ENCODE measurements around the gene C10orf90.

C10orf90 gene

DNA sequence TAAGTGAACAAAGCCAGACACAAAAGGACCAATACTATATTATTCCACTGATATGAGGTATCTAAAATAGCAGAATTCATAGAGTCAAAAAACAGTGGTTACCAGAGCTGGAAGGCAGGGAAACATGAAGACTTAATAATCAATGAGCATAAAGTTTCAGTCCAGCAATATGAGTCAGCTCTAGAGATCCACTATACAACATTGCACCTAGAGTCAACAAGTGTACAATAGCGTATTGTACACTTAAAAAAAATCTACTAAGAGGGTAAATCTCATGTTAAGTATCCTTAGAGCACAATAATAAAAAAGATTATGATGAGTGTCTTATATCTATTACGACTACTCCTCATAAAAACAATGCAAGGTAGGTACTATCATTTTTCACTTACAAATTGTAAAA, 36.1 kb downstream of the C10orf90 start:
- no peak for DNase-seq

DNA sequence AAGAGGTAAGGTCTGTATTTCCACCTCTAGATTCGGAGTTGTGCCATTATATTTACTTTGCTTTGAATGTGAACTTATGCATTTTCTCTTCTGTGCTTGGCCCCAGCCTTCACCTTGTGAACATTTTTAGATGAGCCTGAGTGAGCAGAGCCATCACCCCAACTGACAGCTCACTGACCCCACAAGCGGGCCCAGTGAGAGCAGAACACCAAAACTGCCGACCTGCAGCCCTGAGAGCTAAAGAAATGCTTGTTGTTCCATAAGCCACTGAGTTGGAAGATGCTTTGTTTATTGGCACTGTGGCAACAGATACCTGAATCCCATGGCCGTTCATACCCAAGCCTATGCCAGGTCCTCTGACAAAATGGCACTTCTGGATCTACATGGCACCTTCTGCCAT, 37.8 kb downstream of the C10orf90 start:
- DNase-seq = no peak

DNA sequence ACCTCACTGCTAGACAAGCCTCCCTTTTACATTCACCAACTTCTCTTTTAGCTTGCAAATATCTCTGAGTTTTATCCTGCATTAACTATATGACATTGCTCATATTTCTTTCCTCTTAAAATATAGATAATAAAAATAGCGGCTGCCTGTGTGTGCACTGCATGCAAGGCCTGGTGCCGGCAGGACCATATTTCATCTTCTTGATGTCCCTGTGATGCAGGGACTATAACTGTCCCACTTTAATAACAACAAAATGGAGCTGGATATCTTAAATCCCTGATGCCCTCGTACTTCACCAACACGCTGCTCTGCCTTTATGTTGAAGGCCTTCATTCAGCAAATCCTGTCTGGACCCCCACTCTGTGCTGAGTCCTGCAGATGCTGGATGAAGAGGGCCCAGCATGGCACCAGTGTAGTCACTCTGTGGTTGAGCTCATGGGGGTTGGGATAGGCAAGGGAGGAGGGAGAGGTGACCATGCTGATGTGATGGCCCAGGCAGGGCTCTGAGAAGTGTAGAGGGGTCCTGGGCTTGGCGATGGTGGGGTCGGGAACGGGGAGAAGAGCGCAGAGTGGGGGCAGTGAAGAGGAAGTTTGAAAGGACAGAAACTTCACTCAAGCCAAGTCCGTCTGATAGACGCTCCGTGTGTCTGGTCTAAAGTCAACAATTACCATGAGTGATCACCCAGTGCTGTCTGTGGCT, 40.4 kb downstream of the C10orf90 start:
- DNase-seq = no peak

DNA sequence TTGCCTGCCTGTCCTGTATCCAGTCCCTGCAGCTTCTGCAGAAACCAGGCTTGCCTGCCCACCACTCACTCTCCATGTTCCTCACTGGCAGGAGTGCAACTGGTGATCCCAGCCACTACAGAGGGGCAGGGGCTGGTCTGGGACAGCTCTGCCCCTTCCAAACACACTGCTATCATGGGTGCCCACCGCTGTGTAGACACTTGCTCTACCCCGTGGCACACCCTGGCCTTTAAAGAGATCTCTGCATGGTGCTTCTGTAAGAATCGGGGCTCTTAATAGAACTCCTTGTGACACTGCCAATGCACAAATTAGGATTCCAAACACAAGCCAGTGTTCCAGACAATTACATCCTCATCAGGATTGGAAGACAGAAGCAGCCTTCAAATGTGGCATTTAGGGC, 41.7 kb downstream of the C10orf90 start:
- no peak for DNase-seq

GRCh38 chr10:126621846-126622245, 48.6 kb downstream of the C10orf90 start:
- DNase-seq = no peak

DNA sequence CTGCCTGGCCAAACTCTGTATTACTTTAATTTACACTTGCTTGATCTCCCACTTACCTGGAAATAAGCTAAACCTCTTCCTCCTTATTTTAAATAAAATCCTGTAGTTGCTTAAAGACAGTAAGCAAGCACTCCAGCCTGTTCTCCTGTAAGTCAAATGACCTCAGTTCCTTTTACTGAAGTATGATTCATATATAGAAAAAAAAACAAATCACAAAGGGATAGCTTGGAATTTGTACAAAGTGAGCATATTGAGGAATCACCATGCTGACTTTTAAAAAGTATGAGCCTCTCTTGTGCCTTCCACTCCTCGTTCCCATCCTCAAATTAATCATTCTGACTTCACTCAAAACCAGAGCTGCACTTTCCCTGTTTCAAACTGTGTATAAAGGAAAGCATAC, 52.0 kb downstream of the C10orf90 start:
- no peak for DNase-seq

- DNase-seq = no peak
Observed at GRCh38 chr10:126617733-126618132, 52.8 kb downstream of the C10orf90 start.

GRCh38 chr10:126617208-126617607, 53.3 kb downstream of the C10orf90 start:
- no peak for DNase-seq

- no peak for DNase-seq
Observed at GRCh38 chr10:126616737-126617136, 53.8 kb downstream of the C10orf90 start.

DNA sequence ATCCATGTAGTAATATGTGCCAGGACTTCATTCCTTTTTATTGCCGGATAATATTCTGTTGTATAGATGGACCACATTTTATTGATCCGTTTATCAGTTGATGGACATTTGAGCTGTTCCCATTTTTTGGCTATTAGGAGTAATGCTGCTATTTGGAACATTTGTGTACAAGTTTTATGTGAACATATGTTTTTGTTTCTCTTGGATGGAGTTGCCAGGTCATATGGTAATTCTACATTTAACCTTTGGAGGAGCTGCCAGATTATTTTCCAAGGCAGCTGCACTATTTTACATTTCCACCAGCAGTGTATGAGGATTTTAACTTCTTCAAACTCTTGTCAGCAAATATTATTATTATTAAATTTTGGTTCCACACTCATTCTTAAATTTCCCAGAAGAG, 59.2 kb downstream of the C10orf90 start:
- DNase-seq = no peak

- DNase-seq = no peak
Observed at GRCh38 chr10:126609566-126609965, 60.9 kb downstream of the C10orf90 start.

DNA sequence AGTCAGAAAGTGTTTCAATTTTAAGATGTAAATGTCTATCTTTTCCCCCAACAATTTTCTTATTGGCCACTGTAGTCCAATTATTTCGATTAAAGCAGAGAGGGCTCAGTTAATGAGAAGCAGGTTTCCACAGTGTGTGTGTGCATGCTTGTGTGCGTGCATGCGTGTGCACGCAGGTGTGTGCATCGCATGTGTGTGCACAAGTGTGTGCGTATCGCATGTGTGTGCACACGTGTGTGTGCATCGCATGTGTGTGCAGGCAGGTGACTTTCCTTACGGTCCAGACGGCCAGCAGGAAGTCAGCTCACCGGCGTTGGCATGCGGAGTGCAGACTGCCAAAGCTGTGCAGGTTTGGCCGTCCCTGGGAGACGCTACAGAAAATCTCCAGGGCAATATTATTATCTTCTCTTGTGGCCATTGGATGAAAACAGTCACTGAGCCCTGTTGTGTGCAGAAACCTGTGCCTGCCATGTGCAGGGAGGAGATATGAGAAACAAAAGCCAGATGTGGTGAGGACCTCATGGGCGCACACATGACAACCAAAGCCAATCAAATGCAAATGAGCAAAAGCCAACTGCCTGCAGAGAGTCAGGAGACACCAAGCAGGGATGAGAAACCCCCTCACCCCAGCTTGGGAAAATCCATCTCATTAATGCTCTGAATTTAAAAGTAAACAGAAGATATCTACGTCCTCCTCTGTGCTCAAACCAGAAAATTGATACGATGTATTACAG, 70.4 kb downstream of the C10orf90 start:
- DNase-seq = no peak

GRCh38 chr10:126598009-126598408, 72.5 kb downstream of the C10orf90 start:
- DNase-seq = no peak

- DNase-seq = no peak
Observed at GRCh38 chr10:126597211-126597610, 73.3 kb downstream of the C10orf90 start.

- DNase-seq = no peak
Observed at GRCh38 chr10:126596472-126597016, 73.9 kb downstream of the C10orf90 start.

GRCh38 chr10:126595160-126595559, 75.3 kb downstream of the C10orf90 start:
- DNase-seq = no peak

GRCh38 chr10:126593968-126594701, 76.4 kb downstream of the C10orf90 start:
- no peak for DNase-seq

GRCh38 chr10:126592901-126593300, 77.6 kb downstream of the C10orf90 start:
- no peak for DNase-seq

DNA sequence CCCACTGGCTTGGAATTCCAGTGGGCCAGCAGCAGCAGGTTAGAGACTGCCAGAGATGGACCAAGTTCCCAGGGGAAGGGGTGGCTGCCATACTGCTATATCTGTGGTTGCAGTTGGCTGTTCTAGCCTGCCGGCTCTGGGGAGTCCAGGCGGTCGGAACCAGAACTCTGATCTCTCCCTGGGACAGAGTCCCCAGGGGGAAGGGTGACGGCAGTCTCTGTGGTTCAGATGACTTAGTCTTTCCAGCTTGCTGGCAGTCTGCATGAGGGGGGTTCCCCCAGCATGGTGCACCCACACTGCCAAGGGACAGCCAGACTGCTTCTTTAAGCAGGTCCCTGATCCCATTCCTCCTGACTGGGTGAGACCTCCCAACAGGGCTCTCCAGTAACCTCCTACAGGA, 82.5 kb downstream of the C10orf90 start:
- DNase-seq = no peak

- no peak for DNase-seq
Observed at GRCh38 chr10:126586878-126587277, 83.6 kb downstream of the C10orf90 start.

- DNase-seq = no peak
Observed at GRCh38 chr10:126586128-126586527, 84.4 kb downstream of the C10orf90 start.

DNA sequence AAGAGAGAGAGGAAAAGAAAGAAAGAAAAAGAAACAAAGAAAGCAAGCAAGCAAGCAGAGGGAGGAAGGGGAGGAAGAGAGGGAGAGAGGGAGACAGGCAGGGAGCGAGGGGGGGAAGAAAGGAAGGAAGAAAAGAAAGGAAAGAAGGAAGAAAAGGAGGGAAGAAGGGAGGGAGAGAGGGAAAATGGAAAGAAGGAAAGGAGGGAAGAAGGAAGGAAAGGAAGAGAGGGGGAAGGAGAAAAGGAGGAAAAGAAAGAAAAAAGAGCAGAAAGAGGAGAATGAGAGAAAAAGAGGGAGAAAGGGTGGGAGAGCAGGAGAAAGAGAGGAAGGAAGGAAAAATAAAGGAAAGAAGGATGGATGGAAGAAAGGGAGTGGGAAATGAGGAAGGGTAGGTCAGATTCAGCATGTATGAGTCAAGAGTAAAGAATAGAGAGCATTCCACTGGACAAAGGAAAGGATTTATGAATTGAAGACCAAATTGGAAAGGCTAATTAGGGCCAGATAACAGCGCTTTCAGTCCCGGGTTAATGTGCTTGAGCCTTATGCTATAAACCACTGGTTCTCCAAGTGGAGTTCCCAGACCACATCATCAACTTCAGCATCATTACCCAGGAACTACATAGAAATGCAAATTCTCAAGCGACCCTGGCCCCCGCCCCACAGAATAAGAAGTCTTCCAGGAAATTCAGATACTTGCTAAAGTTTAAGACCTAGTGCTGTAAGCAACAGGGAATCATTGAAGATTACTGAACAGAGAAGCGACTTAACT, 85.1 kb downstream of the C10orf90 start:
- no peak for DNase-seq

DNA sequence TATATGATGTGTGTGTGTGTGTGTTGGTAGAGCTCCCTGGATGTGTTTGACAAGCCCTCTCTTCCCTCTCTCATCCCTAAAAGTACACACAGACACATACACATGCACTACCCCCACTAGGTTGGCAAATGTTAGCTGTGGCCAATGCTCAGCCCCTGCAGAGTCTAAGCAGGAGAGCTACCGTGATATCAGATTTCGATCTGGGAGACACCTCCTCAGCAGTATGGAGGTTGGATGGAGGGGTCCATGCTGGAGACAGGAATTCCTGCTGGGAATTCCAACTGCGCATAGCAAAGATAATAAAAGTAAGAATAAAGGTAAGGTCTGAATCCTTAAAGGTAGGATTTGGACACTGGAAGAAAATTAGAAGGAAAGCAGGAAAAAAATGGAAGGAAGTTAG, 85.7 kb downstream of the C10orf90 start:
- DNase-seq = no peak
